Epithelial cell of proximal tubule (primary cell): Measurements from ENCODE around the gene PRDM1. TPM values are rescaled to one million over a fixed set of nuclear protein-coding genes. Genes with fewer than 3 reads are reported as not detected.

Experiments
- DNase-seq: peaks from one replicate; pipeline ENCODE4 v3.0.0-alpha.2; 2011; ENCODE audit warnings: low read depth
- H3K4me3 ChIP-seq: 2 replicates; pipeline ENCODE4 v1.5.1; 2011; ENCODE audit warnings: low read depth, mild to moderate bottlenecking, low read length
- total RNA-seq: library from RNA; depleted of rRNA; stranded (reverse); fragments of >200 nt; gene quantifications from 2 replicates; pipeline ENCODE4 v1.2.3, GENCODE V29; 2015
- TF ChIP-seq, protein P1 (sequence below): conservative IDR thresholded peaks from 2 replicates; pipeline ENCODE4 v1.5.1; 2012; ENCODE audit warnings: low read depth, mild to moderate bottlenecking, low read length

The PRDM1 gene
- total RNA-seq, 1 donor from 2014 or later, result 1.0 TPM

DNA sequence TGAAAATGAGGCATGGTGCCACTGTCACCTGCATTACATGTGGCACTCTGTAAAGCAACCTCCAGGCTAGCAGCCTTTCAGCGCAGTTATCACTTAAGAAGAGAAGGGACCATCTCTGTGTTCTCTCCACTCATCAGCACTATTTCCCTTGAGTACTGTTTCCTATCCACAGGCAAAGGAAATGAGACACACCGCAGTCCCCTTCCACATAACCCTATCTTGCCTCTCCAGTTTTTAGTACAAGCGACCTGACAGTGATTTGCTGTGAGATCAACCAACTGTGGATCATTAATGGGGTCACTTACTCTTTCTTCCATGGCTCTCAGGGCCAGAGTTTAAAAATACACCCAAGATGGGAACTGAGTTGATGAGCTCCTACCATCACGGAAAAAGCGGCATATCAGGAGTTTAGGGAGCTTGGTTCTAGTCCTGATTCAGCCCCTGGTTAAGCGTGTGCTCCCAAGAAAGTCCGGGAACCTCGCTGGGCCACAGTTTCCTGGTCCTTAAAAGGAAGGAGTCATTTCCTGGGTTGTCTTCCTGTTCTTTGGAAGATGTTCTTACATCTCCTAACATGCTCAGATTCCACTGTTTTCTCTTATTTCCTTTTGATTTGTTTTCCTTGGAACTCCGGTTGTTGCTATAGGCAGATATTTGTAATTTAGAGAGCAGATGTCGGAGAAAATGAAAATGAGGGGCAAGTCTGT lies 27.3 kb downstream of the PRDM1 start:
- TF ChIP-seq, protein P1, sequence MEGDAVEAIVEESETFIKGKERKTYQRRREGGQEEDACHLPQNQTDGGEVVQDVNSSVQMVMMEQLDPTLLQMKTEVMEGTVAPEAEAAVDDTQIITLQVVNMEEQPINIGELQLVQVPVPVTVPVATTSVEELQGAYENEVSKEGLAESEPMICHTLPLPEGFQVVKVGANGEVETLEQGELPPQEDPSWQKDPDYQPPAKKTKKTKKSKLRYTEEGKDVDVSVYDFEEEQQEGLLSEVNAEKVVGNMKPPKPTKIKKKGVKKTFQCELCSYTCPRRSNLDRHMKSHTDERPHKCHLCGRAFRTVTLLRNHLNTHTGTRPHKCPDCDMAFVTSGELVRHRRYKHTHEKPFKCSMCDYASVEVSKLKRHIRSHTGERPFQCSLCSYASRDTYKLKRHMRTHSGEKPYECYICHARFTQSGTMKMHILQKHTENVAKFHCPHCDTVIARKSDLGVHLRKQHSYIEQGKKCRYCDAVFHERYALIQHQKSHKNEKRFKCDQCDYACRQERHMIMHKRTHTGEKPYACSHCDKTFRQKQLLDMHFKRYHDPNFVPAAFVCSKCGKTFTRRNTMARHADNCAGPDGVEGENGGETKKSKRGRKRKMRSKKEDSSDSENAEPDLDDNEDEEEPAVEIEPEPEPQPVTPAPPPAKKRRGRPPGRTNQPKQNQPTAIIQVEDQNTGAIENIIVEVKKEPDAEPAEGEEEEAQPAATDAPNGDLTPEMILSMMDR, result no peak
- no peak for DNase-seq
- H3K4me3 ChIP-seq, result no peak overlapping the region

DNA sequence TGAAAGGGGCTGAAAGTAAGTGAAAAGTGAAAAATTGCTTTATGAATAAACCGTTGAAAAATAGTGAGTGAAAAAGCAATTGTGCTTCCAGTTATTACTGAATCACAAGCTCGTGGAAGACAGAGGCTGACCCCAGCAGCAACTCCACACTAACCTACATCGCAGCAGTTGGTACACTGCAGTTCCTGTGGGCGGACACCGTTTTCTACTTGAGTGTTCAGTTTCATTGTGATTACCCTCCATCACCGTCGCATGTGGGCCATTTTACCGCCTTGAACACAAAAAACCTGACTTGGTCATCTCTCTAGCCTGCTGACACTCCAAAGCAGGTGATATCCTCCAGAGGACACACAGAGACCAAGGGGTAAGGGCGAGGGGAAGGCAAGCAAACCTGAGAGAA lies 28.4 kb downstream of the PRDM1 start:
- H3K4me3 ChIP-seq, result no peak overlapping the region
- TF ChIP-seq, protein P1, result no peak
- no peak for DNase-seq

DNA sequence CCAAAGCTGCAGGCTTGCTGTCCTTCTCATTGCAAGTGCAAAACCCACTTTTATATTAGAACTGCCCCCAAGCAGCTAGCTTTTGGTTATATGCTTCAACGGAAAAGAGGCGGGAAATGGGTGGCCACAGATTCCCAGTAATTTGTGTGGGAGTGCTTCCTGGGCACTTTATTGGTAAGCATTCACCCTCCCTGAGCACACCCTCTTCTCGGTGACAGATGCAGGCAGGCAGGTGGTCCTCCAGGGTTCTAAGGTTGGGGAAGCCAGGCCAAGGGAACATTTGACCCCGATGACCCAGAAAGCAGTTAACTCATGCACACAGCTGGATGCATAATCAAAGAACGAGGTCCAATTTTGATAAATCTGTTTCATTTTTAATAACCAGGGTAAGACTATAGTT lies 29.1 kb downstream of the PRDM1 start:
- no peak for DNase-seq
- TF ChIP-seq, protein P1, result no peak
- no peak overlapping the region for H3K4me3 ChIP-seq

DNA sequence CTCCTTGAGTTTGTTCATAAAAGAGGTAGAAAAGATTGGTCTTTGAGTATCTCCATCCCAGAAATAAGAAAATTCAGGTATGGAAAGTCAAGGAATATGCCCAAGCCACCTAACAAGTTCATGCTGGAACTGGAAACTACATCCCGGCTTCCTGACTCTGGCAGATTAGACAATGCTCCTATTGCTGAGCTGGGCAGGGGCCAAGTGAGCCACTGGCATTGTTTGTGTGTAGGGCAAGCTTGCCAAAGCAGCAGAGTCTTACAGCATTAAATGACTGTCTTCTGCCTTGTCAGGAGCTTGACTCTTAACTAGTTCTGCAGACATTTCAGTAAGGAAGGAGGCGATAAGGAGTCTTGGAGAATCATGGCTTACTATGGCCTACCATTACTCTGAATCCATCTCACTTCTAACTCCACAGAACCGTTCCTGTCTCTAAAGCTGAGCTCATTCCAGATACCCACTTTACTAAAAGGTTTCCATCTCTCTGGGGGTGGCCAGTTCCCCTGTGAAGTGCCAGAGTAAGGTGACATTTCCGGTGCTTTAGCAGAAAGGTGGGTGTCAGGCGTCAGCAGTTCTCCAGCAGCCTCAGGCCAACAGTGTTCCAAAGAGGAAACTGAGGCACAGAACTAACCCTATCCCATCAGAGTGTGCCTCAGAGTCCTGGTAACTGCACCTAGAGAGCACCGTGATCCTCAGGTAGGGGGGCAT lies 30.1 kb downstream of the PRDM1 start:
- TF ChIP-seq, protein P1, result no peak
- H3K4me3 ChIP-seq, result no peak overlapping the region
- DNase-seq, result no peak

DNA sequence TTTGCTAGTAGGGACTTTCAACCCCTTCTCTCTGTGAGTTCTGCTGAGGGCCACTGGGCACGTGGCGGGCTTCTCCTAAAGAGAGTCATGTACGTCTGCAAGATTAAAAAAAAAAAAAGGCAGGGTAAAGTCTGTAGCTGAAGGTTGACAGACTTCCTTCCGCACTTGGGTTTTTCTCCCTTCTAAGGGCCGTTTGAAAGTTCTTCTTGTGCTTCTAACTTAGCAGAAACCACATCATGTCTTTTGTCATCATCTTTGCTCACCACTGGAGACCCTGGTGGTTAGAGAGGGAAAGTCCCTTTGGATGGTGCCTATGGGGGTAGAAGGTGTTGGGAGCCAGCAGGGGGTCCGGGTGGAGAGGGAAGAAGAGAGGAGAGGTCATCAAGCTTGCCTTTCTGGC lies 31.4 kb downstream of the PRDM1 start:
- H3K4me3 ChIP-seq, result no peak overlapping the region

DNA sequence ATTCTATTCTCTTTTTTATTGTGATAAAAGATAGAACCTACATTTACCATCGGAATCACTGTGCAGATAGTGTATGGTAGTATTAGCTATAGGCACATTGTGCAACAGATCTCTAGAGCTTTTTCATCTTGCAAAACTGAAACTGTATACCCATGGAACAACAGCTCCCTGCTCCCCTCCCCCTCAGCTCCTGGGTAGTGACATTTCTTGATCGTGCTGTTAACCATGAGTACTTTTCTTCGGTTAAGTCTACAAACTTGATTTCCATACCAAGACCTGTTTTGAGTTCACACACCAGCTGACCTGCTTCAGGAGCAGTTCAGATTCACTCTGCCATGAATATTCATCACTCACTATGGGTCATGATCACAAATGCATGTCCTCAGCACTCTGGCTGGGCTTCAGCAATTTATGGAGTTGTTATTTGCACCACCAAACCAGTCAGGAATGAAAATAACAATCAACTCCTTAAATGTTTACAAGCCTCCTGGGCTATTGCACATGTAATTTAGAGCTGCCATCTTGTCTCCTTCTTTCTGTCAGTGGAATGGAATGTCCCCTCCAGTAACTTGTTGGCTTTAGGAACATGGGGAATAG lies 32.8 kb downstream of the PRDM1 start:
- H3K4me3 ChIP-seq, result no peak overlapping the region
- DNase-seq, result no peak
- TF ChIP-seq, protein P1, result no peak

More for the DNA sequence above, 31.4 kb downstream of the PRDM1 start:
- TF ChIP-seq, protein P1, result no peak
- no peak for DNase-seq
